ENCODE data around the gene CTAGE9.

The CTAGE9 gene

DNA sequence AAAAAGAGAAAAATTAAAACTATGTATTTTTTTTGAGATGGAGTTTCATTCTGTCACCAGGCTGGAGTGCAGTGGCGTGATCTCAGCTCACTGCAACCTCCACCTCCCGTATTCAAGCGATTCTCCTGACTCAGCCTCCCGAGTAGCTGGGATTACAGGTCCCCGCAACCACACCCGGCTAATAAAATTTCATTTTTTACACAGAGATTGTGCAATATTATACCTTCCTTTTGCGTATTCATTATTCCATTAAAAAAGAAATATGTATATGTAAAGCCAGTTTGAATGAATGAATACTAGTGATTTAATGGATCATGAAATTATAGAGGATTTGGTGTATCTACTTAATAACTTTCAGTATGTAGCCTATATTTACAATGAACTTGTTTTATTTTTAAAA, 38.2 kb upstream of the CTAGE9 start:
- ChIA-PET POLR2A (no interaction called here), CTCF (no interaction called here)
- no peak for DNase-seq (ENCODE audit: extremely low spot score)
- TF ChIP-seq HDGF (IDR thresholded peaks at IDR 0.05; ENCODE audit: borderline replicate concordance) = no peak
- no peak for TF ChIP-seq SUZ12 (IDR thresholded peaks at IDR 0.05)
- TF ChIP-seq ZNF384 (IDR thresholded peaks at IDR 0.05) = no peak
- no peak for TF ChIP-seq NFRKB (IDR thresholded peaks at IDR 0.05)
- TF ChIP-seq L3MBTL2 (conservative IDR thresholded peaks at IDR 0.05) = no peak
- no peak for TF ChIP-seq ELF4 (IDR thresholded peaks at IDR 0.05)
- no peak for TF ChIP-seq FOXK2 (IDR thresholded peaks at IDR 0.05)
- TF ChIP-seq FOXM1 (IDR thresholded peaks at IDR 0.05; ENCODE audit: borderline replicate concordance) = no peak
- no peak for TF ChIP-seq FOXA1 (IDR thresholded peaks at IDR 0.05)
- no peak for TF ChIP-seq ARNT (IDR thresholded peaks at IDR 0.05)
- no peak for TF ChIP-seq BHLHE40 (IDR thresholded peaks at IDR 0.05; ENCODE audit: borderline replicate concordance)
- TF ChIP-seq CTBP1 (IDR thresholded peaks at IDR 0.05; ENCODE audit: borderline replicate concordance) = no peak
- no peak for TF ChIP-seq TARDBP (IDR thresholded peaks at IDR 0.05)
- no peak for TF ChIP-seq LEF1 (IDR thresholded peaks at IDR 0.05; ENCODE audit: borderline replicate concordance)
- no peak for TF ChIP-seq SP1 (IDR thresholded peaks at IDR 0.05)
- TF ChIP-seq, protein P1, sequence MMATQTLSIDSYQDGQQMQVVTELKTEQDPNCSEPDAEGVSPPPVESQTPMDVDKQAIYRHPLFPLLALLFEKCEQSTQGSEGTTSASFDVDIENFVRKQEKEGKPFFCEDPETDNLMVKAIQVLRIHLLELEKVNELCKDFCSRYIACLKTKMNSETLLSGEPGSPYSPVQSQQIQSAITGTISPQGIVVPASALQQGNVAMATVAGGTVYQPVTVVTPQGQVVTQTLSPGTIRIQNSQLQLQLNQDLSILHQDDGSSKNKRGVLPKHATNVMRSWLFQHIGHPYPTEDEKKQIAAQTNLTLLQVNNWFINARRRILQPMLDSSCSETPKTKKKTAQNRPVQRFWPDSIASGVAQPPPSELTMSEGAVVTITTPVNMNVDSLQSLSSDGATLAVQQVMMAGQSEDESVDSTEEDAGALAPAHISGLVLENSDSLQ (IDR thresholded peaks at IDR 0.05) = no peak

DNA sequence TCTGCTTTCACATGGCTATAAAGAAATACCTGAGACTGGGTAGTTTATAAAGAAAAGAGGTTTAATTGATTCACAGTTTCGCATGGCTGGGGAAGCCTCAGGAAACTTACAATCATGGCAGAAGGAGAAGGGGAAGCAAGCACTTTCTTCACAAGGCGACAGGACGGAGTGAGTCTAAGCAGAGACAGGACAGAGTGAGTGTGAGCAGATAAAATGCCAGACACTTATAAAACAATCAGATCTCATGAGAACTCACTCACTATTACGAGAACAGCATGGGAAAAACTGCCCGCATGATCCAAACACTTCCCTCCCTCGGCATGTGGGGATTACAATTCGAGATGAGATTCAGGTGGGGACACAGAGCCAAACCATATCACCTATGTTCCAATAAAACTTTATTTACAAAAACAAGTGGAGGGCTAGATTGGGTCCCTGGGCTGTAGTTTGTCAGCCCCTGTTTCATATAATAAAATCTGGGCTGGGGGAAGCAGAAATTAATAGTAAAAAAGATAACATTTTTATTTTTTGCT, 37.1 kb upstream of the CTAGE9 start:
- TF ChIP-seq HDGF (IDR thresholded peaks at IDR 0.05; ENCODE audit: borderline replicate concordance) = no peak
- ChIA-PET CTCF (no interaction called here), POLR2A (no interaction called here)
- no peak for DNase-seq (ENCODE audit: extremely low spot score)

DNA sequence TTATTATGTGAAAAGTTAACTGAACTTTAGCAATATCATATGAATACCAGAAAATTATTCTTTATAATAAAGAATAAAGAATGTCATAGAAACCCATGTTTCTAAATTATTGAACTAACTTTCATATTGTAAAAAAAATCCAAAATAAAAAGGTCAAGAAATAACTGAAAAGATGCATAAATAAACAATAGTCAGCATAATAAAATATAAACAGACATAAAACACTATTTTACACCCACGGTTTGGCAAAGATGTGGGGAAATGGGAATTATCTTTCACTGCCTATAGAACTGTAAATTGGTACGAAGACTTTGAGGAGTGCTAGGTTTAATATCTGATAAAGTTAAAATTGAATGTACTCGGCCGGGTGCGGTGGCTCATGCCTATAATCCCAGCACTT, 34.7 kb upstream of the CTAGE9 start:
- ChIA-PET POLR2A (no interaction called here), CTCF (no interaction called here)
- TF ChIP-seq ELF4 (IDR thresholded peaks at IDR 0.05) (no peak), ZNF384 (IDR thresholded peaks at IDR 0.05) (no peak), TARDBP (IDR thresholded peaks at IDR 0.05) (no peak)
- no peak for DNase-seq (ENCODE audit: extremely low spot score)

DNA sequence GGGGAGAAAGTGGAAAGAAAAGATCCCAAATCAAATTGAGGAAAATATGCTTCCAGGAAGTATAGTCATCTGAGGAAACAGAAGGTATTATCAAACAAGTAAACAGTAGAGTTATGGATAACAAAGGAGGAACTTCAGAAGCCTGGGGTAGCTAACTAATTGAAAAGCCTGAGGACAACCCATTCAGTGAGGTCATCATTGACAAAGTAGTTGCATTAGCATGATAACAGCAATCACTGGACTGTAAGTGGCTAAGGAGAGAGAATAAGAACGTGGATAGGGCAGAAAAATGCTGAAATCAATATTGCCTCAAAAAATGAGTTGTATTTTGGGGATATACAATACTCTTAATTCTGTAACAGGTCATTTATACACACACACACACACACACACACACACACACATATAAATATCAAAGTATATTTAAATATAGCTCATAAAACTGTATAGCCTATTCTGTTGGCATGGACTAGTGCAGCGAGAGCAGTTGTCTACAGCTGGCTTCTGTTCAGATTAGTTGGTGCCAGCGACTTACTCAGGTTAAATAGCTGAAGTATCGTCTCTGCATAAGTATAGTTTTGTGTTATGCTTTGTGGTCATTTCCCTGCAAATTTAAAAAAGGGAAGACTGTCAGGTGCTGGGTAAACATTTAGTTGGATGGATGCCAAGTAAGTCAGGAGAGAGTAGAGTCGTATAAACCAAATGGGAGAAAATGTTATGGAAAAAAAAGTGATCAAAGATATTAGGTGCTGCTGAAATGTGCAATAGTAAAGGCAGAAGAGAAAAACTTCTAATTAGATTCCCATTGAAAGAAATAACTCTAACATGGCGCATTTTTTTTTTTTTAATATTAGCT, 33.8 kb upstream of the CTAGE9 start:
- ChIA-PET POLR2A (no interaction called here), CTCF (no interaction called here)
- TF ChIP-seq SUZ12 (IDR thresholded peaks at IDR 0.05) (no peak), ELF4 (IDR thresholded peaks at IDR 0.05) (no peak), HDGF (IDR thresholded peaks at IDR 0.05; ENCODE audit: borderline replicate concordance) (no peak), LEF1 (IDR thresholded peaks at IDR 0.05; ENCODE audit: borderline replicate concordance) (no peak), ZNF384 (IDR thresholded peaks at IDR 0.05) (no peak), FOXA1 (IDR thresholded peaks at IDR 0.05) (no peak), L3MBTL2 (conservative IDR thresholded peaks at IDR 0.05) (no peak), ARNT (IDR thresholded peaks at IDR 0.05) (no peak), FOXK2 (IDR thresholded peaks at IDR 0.05) (no peak), CTBP1 (IDR thresholded peaks at IDR 0.05; ENCODE audit: borderline replicate concordance) (no peak), TARDBP (IDR thresholded peaks at IDR 0.05) (no peak), BHLHE40 (IDR thresholded peaks at IDR 0.05; ENCODE audit: borderline replicate concordance) (no peak), FOXM1 (IDR thresholded peaks at IDR 0.05; ENCODE audit: borderline replicate concordance) (no peak), NFRKB (IDR thresholded peaks at IDR 0.05) (no peak), SP1 (IDR thresholded peaks at IDR 0.05) (no peak)
- TF ChIP-seq, protein P1 (IDR thresholded peaks at IDR 0.05) = no peak
- DNase-seq (ENCODE audit: extremely low spot score) = no peak

DNA sequence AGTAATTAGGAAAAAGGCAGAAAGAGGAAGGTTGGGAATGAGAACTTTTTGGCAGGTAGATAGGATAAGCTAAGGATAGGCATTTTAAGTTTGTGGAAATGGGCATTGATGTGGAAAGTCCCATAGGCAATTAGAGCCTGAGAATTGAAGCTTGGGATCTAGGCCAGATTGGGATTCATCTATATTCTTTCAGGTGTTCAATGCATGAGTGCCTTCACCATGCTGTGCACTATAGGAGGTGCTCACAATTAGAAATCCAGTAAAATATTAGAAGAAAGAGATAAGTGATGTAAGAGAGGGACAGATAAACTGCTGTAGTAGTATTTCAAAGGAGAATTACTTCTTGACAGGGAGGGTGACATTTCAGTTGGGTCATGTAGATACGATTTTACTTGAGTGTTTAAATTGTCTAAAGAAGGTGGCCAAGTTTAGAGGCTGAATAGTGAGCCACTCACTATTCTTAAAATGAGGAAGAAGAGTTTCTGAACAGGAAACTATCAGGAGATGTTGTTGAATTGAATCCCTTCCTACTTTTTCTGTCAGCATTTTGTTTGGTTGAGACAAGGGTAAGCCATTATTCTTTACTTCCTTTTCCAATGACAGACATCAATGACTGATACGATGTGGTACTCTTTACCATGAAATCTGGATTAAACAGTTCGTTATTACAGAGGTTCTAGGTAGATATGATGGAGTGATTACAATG, 31.0 kb upstream of the CTAGE9 start:
- TF ChIP-seq TARDBP (IDR thresholded peaks at IDR 0.05) (no peak), CTBP1 (IDR thresholded peaks at IDR 0.05; ENCODE audit: borderline replicate concordance) (no peak)
- POLR2A ChIA-PET = no interaction called here
- no peak for DNase-seq (ENCODE audit: extremely low spot score)
- CTCF ChIA-PET = no interaction called here

DNA sequence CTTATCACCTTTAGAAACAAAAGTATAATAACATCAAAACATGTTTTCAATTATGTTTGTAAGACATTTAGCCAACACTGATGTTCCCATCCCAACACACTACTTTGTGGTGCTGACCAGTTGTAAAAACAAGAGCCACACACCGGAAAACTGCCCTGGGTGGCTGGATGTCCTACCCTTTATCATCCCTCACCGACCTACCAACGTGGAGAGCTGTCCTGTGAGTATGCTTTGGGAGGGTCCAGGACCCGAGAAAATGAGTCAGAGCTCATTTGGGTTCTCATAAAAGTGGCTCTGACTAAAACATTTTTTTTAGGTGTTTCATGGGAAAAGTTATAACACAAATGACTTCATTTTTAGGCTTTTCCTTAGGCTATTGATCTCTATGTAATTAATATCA, 29.3 kb upstream of the CTAGE9 start:
- CTCF ChIA-PET = no interaction called here
- TF ChIP-seq CTBP1 (IDR thresholded peaks at IDR 0.05; ENCODE audit: borderline replicate concordance) (no peak), TARDBP (IDR thresholded peaks at IDR 0.05) (no peak), ZNF384 (IDR thresholded peaks at IDR 0.05) (no peak), HDGF (IDR thresholded peaks at IDR 0.05; ENCODE audit: borderline replicate concordance) (no peak), NFRKB (IDR thresholded peaks at IDR 0.05) (no peak), L3MBTL2 (conservative IDR thresholded peaks at IDR 0.05) (no peak), SP1 (IDR thresholded peaks at IDR 0.05) (no peak), SUZ12 (IDR thresholded peaks at IDR 0.05) (no peak), FOXM1 (IDR thresholded peaks at IDR 0.05; ENCODE audit: borderline replicate concordance) (no peak)
- POLR2A ChIA-PET = no interaction called here
- no peak for DNase-seq (ENCODE audit: extremely low spot score)

DNA sequence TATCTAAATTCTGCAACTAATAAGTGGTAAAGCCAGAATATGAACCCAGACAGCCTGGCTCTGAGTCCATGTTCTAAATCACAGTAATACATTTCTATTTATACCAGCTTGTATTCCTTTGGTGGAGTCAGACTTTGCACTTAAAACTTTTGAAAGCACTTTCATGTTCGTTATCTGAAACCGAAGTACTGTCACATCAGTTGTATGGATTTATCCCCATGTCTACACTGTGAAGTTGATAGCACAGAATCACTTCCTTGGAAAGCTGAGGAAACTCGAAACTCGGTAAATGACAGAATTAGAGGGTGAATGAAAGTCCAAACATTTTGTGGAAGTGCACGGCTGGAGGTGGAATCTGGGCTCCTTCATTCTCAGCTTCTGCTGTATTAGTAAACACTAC, 28.3 kb upstream of the CTAGE9 start:
- ChIA-PET CTCF (no interaction called here), POLR2A (no interaction called here)
- TF ChIP-seq SP1 (IDR thresholded peaks at IDR 0.05) = no peak
- no peak for TF ChIP-seq SUZ12 (IDR thresholded peaks at IDR 0.05)
- TF ChIP-seq CTBP1 (IDR thresholded peaks at IDR 0.05; ENCODE audit: borderline replicate concordance) = no peak
- no peak for TF ChIP-seq NFRKB (IDR thresholded peaks at IDR 0.05)
- no peak for TF ChIP-seq HDGF (IDR thresholded peaks at IDR 0.05; ENCODE audit: borderline replicate concordance)

More for the DNA sequence above, 28.3 kb upstream of the CTAGE9 start:
- no peak for DNase-seq (ENCODE audit: extremely low spot score)
